ENCODE measurements around the gene C1QTNF6.

- TF ChIP-seq CTCF (IDR thresholded peaks at IDR 0.05; ENCODE audit: insufficient read depth, low read depth, low read length) (no peak), EZH2 (IDR thresholded peaks at IDR 0.05; ENCODE audit: insufficient read depth, low read length) (no peak)
Measured at GRCh38 chr22:37169947-37170688, 17.9 kb downstream of the C1QTNF6 start.

Measured in astrocyte (in vitro differentiated cells and primary cell).